IPS-18c (cell line): Measurements from ENCODE around the gene PRKAR1A.
"Not testable (repeated sequence)": the region's sequence is repeated elsewhere in the genome, so short reads cannot be mapped to it uniquely, and the experiment has no call there.

Source experiments
- H3K4me3 ChIP-seq: 2 replicates; pipeline ENCODE4 v1.7.0; 2013; ENCODE audit warnings: low read depth, mild to moderate bottlenecking, low read length, moderate library complexity; ENCODE audit not compliant: insufficient read depth
- H3K9me3 ChIP-seq: one replicate; pipeline ENCODE4 v1.6.1; 2013; ENCODE audit warnings: mild to moderate bottlenecking, low read length, moderate library complexity; ENCODE audit not compliant: control insufficient read depth, insufficient read depth

The PRKAR1A gene

DNA sequence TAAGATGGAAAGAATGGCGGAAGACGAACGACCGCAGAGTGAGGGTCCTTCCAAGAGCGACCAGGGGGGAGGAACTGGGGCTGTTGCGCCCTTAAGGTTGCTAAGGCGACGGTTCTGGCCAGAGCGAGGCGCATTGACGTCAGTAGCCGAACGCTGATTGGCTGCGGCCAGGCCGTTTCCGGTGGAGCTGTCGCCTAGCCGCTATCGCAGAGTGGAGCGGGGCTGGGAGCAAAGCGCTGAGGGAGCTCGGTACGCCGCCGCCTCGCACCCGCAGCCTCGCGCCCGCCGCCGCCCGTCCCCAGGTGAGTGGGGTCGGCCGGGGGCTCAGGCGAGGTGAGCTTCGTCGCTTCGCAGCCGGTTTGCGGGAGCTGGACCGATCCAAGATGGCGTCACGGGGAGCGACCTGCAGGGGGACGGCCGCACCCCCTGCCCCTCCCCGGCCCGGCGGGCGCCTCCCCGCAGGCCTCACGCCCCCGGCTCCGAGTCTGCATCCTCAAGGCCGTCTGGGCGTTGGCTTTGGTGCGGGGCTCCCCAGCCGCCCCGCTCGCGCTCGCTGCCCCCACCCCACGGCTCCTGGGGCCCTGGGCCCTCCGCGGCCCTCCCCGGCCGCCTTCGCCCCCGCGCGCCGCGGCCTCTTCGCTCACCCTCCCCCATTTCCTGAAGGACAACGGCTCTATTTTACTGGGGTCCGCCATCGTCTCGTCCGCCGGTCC lies at the start of gene PRKAR1A:
Gene PRKAR1A, plus strand, starts transcription at position 184 of the 713 bp plus-strand sequence. CDS start 2,970 bp downstream, outside the sequence.
- Histone ChIP-seq H3K4me3 (peak within 1 kb of the TSS; percentile 57), H3K9me3 (no peaks in the 10 kb centered on the region)

DNA sequence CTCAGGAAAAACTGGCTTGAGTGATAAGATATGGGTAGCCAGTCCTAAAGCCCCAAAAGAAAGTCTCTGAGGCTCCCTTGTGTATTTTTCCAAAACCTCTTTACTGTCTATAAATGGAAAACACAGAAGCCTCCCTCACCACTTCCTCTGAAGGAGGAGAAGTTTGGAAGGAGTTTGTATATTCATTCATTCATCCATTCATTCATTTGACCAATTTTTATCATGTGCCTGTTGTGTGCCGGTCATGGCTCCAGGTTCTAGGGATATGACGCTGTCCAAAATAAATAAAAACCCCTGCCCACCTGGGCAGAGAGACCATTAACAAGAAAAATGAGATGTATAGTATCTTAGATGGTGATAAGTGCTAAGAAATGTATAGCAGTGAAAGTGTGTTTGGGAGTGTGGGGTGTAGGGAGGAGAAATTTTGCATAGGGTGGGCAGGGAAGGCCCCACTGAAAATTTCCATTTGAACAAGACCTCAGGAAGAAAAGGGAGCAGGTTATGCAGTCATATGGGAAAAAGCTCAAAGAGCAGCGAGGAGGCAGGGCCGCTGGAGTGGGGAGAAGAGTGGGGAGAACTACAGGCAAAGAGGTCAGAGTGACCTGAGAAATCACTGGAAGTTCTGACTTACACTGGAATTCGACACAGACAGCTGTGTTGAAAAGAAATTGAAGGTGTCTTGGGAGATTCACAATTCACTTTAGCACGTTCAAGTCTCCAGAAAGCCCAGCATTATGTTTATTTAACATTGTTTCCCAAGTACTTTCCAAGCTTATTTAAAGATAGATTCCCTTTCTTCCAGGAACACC lies 48.8 kb upstream of the PRKAR1A start:
- no peak overlapping the region for H3K4me3 ChIP-seq
- no peaks in the 10 kb centered on the region for H3K9me3 ChIP-seq

DNA sequence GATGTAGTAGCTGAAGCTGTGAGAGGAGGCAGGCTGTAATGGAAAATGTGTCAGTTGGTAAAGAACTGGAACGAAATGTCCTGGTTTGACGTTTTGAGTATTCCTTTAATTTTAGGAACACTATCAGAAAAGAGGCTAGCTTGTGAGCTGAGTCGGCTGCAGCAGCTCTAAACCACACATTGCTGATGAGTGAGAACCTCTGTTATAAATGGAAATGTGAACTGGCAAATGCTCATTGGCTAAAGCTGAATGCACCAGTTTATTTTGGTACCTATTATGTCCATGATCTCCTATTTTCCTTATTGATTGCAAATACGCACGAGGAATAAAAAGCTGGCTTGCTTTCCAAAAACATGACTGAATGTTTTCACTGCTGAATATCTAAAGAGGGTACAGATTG lies 43.9 kb upstream of the PRKAR1A start:
- Histone ChIP-seq H3K4me3 (no peak overlapping the region), H3K9me3 (no peaks in the 10 kb centered on the region)

GRCh38 chr17:68468788-68469187 lies 43.4 kb upstream of the PRKAR1A start:
- Histone ChIP-seq H3K9me3 (peaks cover 2% of the 10 kb centered on the region), H3K4me3 (no peak overlapping the region)

DNA sequence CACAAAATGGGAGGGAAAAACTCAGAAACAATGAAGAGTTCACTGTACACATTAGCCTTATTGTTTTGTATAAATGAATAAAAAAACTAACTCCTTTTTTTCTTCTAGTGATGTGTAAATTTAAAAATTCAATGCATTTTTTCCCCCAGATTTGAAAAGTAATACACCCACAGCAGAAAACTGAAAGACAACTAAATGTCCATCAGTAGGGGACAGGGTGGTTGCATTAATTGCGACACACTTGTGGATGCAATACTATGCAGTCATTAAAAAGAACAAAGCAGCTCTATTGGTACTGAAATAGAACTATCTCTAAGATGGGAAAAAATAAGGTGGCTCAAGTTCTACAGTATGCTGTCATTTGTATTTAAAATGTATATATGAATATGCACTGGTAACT lies 41.3 kb upstream of the PRKAR1A start:
- Histone ChIP-seq H3K4me3 (no peak overlapping the region), H3K9me3 (peaks cover 2% of the 10 kb centered on the region)

DNA sequence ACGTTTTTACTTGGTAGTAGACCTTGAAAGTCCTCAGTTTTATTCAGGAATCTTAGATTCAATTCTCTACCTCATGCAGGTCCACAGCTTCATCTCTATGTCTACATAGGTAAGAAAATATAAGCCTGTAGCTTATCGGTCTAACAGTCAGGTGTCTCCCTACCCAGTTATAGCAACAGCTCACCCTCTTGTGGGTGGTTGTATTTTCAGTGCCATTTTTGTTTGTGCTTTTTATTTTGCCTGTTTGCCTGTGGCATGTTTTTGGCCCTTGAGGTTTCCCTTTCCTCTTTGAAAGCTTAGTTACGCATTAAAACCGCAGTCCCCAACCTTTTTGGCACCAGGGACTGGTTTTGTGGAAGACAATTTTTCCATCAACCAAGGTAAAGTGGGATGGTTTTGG lies 31.3 kb upstream of the PRKAR1A start:
- Histone ChIP-seq H3K4me3 (no peak overlapping the region), H3K9me3 (no peaks in the 10 kb centered on the region)

- Histone ChIP-seq H3K9me3 (no peaks in the 10 kb centered on the region), H3K4me3 (no peak overlapping the region)
Observed at GRCh38 chr17:68482576-68483041, 29.6 kb upstream of the PRKAR1A start.

GRCh38 chr17:68484458-68484857 lies 27.8 kb upstream of the PRKAR1A start:
- no peaks in the 10 kb centered on the region for H3K9me3 ChIP-seq
- no peak overlapping the region for H3K4me3 ChIP-seq

- H3K4me3 ChIP-seq = no peak overlapping the region
- H3K9me3 ChIP-seq = no peaks in the 10 kb centered on the region
Observed at GRCh38 chr17:68489919-68490318, 22.3 kb upstream of the PRKAR1A start.

DNA sequence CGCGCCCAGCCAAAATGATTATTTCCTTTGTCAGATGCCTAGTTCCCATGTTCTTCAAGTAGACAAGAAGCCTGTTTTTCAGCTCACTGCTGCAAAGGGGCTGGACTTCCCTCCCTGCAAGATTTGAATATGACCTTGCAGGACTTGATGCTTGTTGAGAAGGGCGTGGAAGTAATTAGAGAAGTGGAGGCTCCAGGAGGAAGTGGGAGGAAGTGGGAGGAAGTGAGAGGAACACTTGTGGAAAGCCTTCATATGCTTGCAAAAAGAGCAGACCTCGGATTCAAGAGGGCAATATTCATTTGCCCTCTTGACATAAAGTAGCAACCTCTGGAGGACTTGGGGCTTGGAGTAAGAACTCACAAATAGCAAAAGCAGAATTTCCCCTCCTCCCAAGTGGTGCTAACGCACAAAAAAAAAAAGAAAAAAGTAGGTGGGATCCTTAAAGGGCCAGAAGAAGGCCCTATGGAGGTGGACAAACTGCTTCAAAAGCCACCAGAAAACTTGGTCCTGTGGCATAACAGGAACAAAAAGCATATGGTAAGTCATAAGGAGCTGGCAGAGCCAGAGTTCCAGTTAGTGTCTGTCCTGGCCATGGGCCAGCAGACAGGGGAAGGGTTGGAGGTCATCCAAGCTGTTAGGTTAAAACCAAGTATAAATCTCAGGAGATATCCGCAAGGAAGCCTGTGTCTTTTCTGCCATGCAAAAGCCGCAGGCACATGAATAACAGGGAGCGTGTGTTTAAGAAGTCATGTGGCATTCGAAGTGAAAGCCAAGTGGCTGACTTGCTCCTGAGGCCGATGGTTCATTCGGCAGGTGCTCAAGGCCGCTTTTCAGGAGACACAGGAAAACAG lies 20.6 kb upstream of the PRKAR1A start:
- no peak overlapping the region for H3K4me3 ChIP-seq
- H3K9me3 ChIP-seq = no peaks in the 10 kb centered on the region

GRCh38 chr17:68492394-68493054 lies 19.7 kb upstream of the PRKAR1A start:
- H3K9me3 ChIP-seq, H3K4me3 ChIP-seq: not testable (repeated sequence)

- H3K9me3 ChIP-seq = no peaks in the 10 kb centered on the region
- H3K4me3 ChIP-seq = no peak overlapping the region
Observed at GRCh38 chr17:68495081-68495480, 17.1 kb upstream of the PRKAR1A start.

DNA sequence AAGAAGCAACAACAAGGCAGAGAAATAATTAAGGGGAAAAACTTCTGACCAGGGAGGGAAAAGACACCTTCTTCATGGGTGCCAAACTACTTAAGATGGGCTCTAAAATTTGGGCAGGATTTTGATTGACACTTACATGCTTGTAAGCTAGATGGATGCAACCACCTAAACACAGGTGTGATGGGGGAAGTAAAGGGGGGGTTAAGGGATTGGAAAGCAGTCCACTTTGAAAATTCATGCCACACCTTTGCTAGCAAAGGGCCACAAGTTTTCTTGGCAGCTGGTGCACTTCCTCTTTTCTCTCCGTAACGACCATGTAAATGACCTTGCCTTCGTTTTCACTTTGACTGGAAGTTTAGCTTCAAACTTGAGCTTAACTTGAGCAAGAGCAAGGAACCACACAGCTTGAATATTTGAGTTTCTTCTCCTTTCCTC lies 14.3 kb upstream of the PRKAR1A start:
- Histone ChIP-seq H3K9me3 (no peaks in the 10 kb centered on the region), H3K4me3 (no peak overlapping the region)

DNA sequence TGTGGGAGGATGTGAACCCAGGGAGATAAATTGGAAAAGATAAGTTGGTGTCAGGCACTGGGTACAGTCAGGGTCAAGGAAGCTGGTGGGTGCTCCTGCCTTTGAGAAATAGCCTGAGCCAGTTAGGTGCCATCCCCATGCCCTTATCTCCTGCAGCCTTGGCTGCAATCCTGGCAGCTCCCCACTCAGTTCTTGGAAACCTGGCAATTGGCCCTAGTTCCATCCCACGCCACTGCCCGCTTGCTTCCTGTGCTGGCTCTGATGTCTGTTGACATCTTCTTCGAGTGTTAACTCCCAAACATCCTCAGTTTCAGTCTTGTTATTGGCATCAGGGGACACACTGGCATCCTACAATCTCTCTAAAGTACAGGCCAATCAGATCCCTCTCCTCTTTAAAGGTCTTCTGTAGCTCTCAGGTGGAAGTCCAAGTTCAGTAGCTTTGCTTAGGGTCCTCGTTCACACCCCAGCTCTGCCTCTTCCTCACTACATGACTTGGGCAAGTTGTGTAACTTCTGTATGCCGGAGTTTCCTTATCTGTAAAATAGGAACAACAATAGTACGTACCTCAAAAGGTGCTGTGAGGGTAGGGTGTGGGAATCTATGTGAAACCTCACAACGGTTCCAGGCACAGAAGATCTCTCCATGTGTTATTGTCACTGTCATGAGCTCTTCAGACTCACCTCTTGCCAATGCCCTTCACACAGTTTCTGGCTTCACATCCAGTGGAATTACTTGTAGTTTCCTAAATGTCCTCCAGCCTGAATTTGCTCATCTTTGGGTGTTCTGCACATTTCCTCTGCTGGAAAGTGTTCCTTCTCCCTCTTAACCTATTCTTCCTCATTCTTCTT lies 13.5 kb upstream of the PRKAR1A start:
- no peaks in the 10 kb centered on the region for H3K9me3 ChIP-seq
- H3K4me3 ChIP-seq = no peak overlapping the region

DNA sequence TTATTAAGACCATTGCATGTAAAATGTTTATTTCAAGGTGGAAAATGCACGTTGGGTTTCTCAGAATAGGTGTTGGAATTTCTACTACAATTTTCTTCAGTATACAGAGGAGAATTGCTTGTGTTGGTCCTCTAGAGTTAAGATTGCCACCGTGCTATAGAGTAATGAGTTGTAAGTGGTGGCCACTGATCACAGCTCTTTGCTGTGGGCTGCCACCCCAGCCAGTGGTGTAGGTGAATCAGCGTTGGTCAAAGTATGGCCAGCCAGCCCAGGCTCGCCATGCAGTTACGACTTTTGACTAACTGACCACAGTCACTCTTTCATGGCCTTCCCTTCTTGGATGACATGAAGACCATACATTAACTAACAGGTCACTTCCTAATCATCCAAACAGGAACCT lies 12.6 kb upstream of the PRKAR1A start:
- no peak overlapping the region for H3K4me3 ChIP-seq

DNA sequence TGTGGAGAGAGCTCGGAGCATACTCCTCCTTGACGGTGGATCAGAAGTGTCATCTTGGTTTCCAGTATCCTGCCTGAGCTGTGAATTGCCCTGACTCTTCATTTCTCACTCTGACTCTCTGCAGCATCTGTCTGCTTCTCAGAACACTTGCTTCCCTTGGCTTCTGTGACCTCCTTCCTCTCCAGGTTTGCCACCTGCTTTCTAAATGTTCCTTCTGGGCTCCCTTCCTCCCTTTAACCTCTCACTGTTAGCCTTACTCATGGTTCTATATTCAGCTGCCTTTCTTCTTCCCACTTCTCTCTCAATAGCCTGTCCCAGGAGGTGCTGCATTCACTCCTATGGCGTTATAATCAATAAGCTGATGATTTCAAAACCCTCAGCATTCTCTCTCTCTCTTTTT lies 11.2 kb upstream of the PRKAR1A start:
- H3K9me3 ChIP-seq = no peaks in the 10 kb centered on the region
- no peak overlapping the region for H3K4me3 ChIP-seq

More for the DNA sequence above, 12.6 kb upstream of the PRKAR1A start:
- no peaks in the 10 kb centered on the region for H3K9me3 ChIP-seq
